ENCODE data around the gene CAMK2D. TPM values are rescaled to one million over a fixed set of nuclear protein-coding genes. Genes with fewer than 3 reads are reported as not detected.

The CAMK2D gene
- total RNA-seq, 1 experiment from 2014 or later = 29.5 TPM

DNA sequence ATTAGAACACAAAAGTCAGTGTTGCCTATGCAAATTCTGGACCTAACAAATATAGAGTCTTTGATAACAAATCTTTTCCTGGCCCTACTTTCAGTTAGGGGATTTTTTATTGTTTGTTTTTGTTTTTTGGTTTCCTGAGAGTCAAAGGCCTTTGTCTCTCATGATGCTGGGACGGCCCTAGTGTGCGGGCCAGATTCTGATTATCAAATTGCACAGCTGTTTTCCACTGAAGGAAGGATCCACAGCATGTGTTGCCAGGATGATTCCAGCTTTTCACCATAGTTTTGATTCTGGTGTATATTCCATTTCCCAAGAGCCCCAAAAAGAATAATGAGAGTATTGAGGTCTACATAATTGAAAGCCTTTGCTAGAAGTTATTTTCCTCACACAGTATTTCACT, 248.2 kb downstream of the CAMK2D start:
- in situ Hi-C loops (cut with HindIII; ENCODE audit: low pct_unique_long_range_greater_than_20kb, low sequenced_read_pairs) (no loop called here), intact Hi-C loops (cut with micrococcal nuclease; ENCODE audit: unreplicated experiment) (no loop called here)
- Histone ChIP-seq H3K9me3 (ENCODE audit: control insufficient read depth, insufficient read depth, low read depth, low read length) (no peaks in the 10 kb centered on the region), H3K4me3 (ENCODE audit: low read depth in 2 of 2, low read length in 2 of 2) (no peak overlapping the region), H3K4me1 (ENCODE audit: control insufficient read depth, insufficient read depth, low read length) (no peaks in the 10 kb centered on the region), H3K27ac (ENCODE audit: low read length) (no peak overlapping the region), H3K27me3 (ENCODE audit: control insufficient read depth, insufficient read depth, low read length) (no peaks in the 10 kb centered on the region), H3K36me3 (ENCODE audit: control insufficient read depth, insufficient read depth, low read length) (peaks cover 8% of the 10 kb centered on the region; the same call in 1 of the 2 replicates)
- no peak for ATAC-seq
- no peak for DNase-seq (ENCODE audit: low read depth, low spot score)
- POLR2A ChIA-PET = no interaction called here
- TF ChIP-seq, protein P1, sequence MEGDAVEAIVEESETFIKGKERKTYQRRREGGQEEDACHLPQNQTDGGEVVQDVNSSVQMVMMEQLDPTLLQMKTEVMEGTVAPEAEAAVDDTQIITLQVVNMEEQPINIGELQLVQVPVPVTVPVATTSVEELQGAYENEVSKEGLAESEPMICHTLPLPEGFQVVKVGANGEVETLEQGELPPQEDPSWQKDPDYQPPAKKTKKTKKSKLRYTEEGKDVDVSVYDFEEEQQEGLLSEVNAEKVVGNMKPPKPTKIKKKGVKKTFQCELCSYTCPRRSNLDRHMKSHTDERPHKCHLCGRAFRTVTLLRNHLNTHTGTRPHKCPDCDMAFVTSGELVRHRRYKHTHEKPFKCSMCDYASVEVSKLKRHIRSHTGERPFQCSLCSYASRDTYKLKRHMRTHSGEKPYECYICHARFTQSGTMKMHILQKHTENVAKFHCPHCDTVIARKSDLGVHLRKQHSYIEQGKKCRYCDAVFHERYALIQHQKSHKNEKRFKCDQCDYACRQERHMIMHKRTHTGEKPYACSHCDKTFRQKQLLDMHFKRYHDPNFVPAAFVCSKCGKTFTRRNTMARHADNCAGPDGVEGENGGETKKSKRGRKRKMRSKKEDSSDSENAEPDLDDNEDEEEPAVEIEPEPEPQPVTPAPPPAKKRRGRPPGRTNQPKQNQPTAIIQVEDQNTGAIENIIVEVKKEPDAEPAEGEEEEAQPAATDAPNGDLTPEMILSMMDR (IDR thresholded peaks at IDR 0.05) = no peak
- TF ChIP-seq, protein P2, sequence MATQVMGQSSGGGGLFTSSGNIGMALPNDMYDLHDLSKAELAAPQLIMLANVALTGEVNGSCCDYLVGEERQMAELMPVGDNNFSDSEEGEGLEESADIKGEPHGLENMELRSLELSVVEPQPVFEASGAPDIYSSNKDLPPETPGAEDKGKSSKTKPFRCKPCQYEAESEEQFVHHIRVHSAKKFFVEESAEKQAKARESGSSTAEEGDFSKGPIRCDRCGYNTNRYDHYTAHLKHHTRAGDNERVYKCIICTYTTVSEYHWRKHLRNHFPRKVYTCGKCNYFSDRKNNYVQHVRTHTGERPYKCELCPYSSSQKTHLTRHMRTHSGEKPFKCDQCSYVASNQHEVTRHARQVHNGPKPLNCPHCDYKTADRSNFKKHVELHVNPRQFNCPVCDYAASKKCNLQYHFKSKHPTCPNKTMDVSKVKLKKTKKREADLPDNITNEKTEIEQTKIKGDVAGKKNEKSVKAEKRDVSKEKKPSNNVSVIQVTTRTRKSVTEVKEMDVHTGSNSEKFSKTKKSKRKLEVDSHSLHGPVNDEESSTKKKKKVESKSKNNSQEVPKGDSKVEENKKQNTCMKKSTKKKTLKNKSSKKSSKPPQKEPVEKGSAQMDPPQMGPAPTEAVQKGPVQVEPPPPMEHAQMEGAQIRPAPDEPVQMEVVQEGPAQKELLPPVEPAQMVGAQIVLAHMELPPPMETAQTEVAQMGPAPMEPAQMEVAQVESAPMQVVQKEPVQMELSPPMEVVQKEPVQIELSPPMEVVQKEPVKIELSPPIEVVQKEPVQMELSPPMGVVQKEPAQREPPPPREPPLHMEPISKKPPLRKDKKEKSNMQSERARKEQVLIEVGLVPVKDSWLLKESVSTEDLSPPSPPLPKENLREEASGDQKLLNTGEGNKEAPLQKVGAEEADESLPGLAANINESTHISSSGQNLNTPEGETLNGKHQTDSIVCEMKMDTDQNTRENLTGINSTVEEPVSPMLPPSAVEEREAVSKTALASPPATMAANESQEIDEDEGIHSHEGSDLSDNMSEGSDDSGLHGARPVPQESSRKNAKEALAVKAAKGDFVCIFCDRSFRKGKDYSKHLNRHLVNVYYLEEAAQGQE (IDR thresholded peaks at IDR 0.05; ENCODE audit: insufficient read depth in 1 of 2, low read depth in 2 of 2, low read length in 1 of 2) = no peak
- TF ChIP-seq SIN3A (IDR thresholded peaks at IDR 0.05; ENCODE audit: borderline replicate concordance, insufficient read depth, low read depth, low read length) = no peak
- no peak for TF ChIP-seq TCF7L2 (IDR thresholded peaks at IDR 0.05; ENCODE audit: low read depth, low read length)
- TF ChIP-seq POLR2AphosphoS5 (IDR thresholded peaks at IDR 0.05; ENCODE audit: low read depth, low read length) = no peak
- CTCF ChIA-PET = no interaction called here
- BruUV-seq (replicated peaks) = no TSS peak

DNA sequence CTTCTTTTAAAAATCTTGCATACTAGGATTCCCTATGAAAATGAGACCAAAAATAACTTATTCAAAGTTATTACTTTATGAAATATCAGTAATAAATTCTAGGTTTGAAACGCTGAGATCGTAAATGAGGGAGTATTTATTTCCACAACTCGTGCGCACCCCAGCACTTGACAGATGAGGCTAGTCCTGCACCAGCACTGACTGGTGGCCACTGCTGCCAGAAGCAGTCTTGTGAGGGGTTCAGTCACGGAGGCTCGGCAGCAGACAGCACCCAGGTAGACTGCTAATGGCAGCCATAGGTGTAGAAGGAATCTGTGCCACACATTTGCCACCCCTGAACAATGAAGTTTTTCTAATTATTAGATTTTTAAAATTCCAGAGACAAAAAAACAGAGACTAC, 248.7 kb downstream of the CAMK2D start:
- H3K27me3 ChIP-seq (ENCODE audit: control insufficient read depth, insufficient read depth, low read length) = no peaks in the 10 kb centered on the region
- H3K27ac ChIP-seq (ENCODE audit: low read length) = no peak overlapping the region
- DNase-seq (ENCODE audit: low read depth, low spot score) (no peak), ATAC-seq (no peak)
- no peaks in the 10 kb centered on the region for H3K4me1 ChIP-seq (ENCODE audit: control insufficient read depth, insufficient read depth, low read length)
- in situ Hi-C loops (cut with HindIII; ENCODE audit: low pct_unique_long_range_greater_than_20kb, low sequenced_read_pairs) = no loop called here
- POLR2A ChIA-PET = no interaction called here
- CTCF ChIA-PET = no interaction called here
- no TSS peak for BruUV-seq (replicated peaks)
- H3K4me3 ChIP-seq (ENCODE audit: low read depth in 2 of 2, low read length in 2 of 2) = no peak overlapping the region
- peaks cover 8% of the 10 kb centered on the region; the same call in 1 of the 2 replicates for H3K36me3 ChIP-seq (ENCODE audit: control insufficient read depth, insufficient read depth, low read length)
- intact Hi-C loops (cut with micrococcal nuclease; ENCODE audit: unreplicated experiment) = no loop called here
- no peaks in the 10 kb centered on the region for H3K9me3 ChIP-seq (ENCODE audit: control insufficient read depth, insufficient read depth, low read depth, low read length)
- TF ChIP-seq TCF7L2 (IDR thresholded peaks at IDR 0.05; ENCODE audit: low read depth, low read length) = no peak
- TF ChIP-seq POLR2AphosphoS5 (IDR thresholded peaks at IDR 0.05; ENCODE audit: low read depth, low read length) = no peak
- TF ChIP-seq, protein P1 (IDR thresholded peaks at IDR 0.05) = no peak
- TF ChIP-seq SIN3A (IDR thresholded peaks at IDR 0.05; ENCODE audit: borderline replicate concordance, insufficient read depth, low read depth, low read length) = no peak
- TF ChIP-seq, protein P2 (IDR thresholded peaks at IDR 0.05; ENCODE audit: insufficient read depth in 1 of 2, low read depth in 2 of 2, low read length in 1 of 2) = no peak
